ENCODE results near the gene ROBO2.

ROBO2 gene

DNA sequence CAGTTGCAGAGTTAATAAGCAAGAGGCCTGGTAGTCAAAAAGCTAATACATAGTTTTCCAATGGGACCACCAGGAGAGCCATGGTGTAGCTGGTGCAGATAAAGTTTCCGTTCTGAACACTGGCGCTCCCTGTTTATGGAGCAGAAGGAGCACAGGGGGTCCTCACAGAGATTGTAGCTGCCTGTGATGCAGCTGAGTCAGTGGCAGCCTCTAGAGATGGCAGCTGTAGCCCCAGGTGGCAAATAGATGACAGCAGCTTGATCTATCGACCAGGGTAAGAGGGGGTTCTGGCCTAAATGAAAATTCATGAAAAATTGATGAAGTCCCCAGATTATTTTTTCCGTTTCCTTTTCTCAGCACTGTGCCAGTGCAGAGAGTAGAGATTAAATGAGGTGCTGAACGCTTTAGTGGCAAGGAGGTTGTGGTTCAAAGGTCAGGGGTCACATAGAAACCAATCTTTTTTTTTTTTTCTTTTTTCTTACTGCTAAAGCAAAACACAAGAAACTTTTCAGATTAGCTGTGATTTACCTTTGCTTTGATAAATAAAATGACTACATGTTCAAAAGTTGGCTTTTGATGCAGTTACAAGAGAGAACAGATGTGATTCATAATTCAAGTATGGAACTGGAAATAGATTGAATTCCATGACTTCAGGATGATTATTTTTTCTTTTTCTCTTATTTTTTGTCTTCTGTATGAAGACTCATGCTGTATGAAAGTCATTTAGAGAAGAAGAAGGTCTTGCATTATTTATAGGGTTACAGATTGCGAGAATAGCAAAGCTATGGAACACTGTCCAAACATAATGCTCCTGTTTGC, 63.3 kb downstream of the ROBO2 start:
- peak; percentile 28 for DNase-seq (ENCODE audit: extremely low spot score)
- CTCF ChIA-PET = interaction anchor here (0.6 kb wide), 1 partner anchor 100 kb away, joined by 5 read pairs; no protein-coding TSS in a partner anchor
- TF ChIP-seq L3MBTL2 (conservative IDR thresholded peaks at IDR 0.05) (no peak), TARDBP (IDR thresholded peaks at IDR 0.05) (no peak), NFRKB (IDR thresholded peaks at IDR 0.05) (no peak), SUZ12 (IDR thresholded peaks at IDR 0.05) (no peak), ARNT (IDR thresholded peaks at IDR 0.05) (no peak)
- POLR2A ChIA-PET = interaction anchor here (1.0 kb wide), 1 partner anchor 22 kb away, joined by 3 read pairs; no protein-coding TSS in a partner anchor

DNA sequence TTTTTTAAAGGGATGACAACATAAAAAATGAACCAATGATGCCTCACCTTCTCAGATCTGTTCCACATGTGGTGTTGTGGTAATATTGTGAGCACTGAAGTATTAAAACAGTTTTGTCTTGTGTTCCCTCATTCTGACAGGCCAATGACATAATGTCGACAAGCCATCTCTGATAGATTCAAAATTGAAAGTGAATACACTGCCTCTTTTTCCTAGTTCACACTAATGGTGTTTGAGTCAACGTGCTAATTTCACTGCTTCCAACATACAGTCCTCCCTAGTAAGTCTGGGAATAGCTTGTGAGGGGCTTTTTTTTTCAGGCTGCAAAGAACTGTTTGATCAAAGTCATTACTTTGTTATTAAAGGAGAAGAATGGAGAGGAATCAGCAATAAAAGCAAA, 82.8 kb downstream of the ROBO2 start:
- TF ChIP-seq ARNT (IDR thresholded peaks at IDR 0.05) = no peak
- CTCF ChIA-PET = no interaction called here
- DNase-seq (ENCODE audit: extremely low spot score) = no peak
- POLR2A ChIA-PET = no interaction called here

DNA sequence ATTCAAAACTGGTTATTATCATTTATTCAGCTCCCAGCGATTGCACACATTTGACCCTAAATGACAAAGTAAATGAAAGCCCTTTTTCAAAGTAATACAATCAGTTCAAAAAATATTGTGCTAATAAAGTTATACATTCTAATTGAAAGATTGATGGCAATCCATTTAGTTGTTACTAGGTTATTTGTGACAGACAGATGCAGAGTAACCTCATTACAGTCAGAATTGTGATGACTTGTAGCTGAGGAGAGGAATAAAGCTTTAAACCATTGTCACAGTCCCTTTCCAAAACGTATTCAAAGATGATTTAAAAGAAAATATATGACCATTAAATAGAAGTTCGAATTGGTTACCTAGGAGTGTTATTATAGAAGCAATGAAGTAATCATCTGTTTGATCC, 86.1 kb downstream of the ROBO2 start:
- TF ChIP-seq FOXM1 (IDR thresholded peaks at IDR 0.05; ENCODE audit: borderline replicate concordance) (no peak), NFRKB (IDR thresholded peaks at IDR 0.05) (no peak), L3MBTL2 (conservative IDR thresholded peaks at IDR 0.05) (no peak), SP1 (IDR thresholded peaks at IDR 0.05) (no peak)
- TF ChIP-seq, protein P1, sequence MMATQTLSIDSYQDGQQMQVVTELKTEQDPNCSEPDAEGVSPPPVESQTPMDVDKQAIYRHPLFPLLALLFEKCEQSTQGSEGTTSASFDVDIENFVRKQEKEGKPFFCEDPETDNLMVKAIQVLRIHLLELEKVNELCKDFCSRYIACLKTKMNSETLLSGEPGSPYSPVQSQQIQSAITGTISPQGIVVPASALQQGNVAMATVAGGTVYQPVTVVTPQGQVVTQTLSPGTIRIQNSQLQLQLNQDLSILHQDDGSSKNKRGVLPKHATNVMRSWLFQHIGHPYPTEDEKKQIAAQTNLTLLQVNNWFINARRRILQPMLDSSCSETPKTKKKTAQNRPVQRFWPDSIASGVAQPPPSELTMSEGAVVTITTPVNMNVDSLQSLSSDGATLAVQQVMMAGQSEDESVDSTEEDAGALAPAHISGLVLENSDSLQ (IDR thresholded peaks at IDR 0.05) = peak; percentile 21; the same call in 1 of the 2 replicates
- POLR2A ChIA-PET = no interaction called here
- DNase-seq (ENCODE audit: extremely low spot score) = no peak
- CTCF ChIA-PET = no interaction called here

DNA sequence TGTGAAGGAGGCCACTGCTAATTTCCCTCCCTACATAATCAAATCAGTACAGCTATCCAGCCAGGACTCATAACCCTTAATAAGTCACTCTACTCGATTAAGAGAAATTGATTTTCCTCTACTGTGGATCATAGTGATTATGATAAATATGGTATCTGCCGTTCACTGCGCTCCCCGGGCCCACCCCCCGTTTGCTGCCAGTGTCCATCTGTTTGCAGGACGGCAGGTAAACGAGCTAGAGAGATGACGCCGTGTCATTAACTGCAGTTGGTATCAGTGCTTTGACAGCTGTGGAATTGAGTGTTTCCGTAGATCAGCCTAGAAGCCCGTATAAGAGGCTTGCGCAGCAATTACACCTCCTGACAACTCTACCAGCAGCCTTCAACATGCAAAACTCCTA, 94.9 kb downstream of the ROBO2 start:
- ChIA-PET POLR2A (no interaction called here), CTCF (interaction anchor here (0.5 kb wide), 1 partner anchor 1108 kb away, joined by 5 read pairs; no protein-coding TSS in a partner anchor)
- TF ChIP-seq TARDBP (IDR thresholded peaks at IDR 0.05) (no peak), SP1 (IDR thresholded peaks at IDR 0.05) (no peak), ARNT (IDR thresholded peaks at IDR 0.05) (no peak), BHLHE40 (IDR thresholded peaks at IDR 0.05; ENCODE audit: borderline replicate concordance) (no peak), ELF4 (IDR thresholded peaks at IDR 0.05) (no peak), CTBP1 (IDR thresholded peaks at IDR 0.05; ENCODE audit: borderline replicate concordance) (no peak), L3MBTL2 (conservative IDR thresholded peaks at IDR 0.05) (no peak), ZNF384 (IDR thresholded peaks at IDR 0.05) (no peak), NFRKB (IDR thresholded peaks at IDR 0.05) (no peak), SUZ12 (IDR thresholded peaks at IDR 0.05) (no peak), FOXK2 (IDR thresholded peaks at IDR 0.05) (no peak), FOXA1 (IDR thresholded peaks at IDR 0.05) (no peak), HDGF (IDR thresholded peaks at IDR 0.05; ENCODE audit: borderline replicate concordance) (no peak), LEF1 (IDR thresholded peaks at IDR 0.05; ENCODE audit: borderline replicate concordance) (no peak), FOXM1 (IDR thresholded peaks at IDR 0.05; ENCODE audit: borderline replicate concordance) (no peak)
- TF ChIP-seq, protein P1 (IDR thresholded peaks at IDR 0.05) = no peak
- no peak for DNase-seq (ENCODE audit: extremely low spot score)

DNA sequence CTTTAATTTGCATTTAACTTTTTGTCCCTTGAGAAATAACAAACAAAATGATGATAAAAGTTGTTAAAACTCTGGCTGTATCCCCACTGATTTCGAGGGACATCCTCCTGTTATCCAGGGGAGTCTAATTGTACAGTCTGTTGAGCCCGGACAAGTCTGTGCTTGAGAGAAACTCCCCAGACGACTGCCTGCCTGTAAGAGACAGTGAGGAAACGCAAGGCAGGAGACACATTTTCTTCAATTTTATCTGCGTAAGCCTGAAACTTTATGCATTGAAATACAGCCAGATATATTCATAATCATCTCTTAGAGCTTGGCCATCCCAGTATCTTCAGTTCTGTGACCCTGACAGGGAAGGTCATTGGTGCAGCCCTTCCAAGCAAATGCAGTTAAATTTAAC, 97.7 kb downstream of the ROBO2 start:
- TF ChIP-seq HDGF (IDR thresholded peaks at IDR 0.05; ENCODE audit: borderline replicate concordance) = no peak
- no peak for TF ChIP-seq ARNT (IDR thresholded peaks at IDR 0.05)
- TF ChIP-seq FOXM1 (IDR thresholded peaks at IDR 0.05; ENCODE audit: borderline replicate concordance) = no peak
- TF ChIP-seq SUZ12 (IDR thresholded peaks at IDR 0.05) = no peak
- TF ChIP-seq L3MBTL2 (conservative IDR thresholded peaks at IDR 0.05) = no peak
- TF ChIP-seq ELF4 (IDR thresholded peaks at IDR 0.05) = no peak
- TF ChIP-seq, protein P1 (IDR thresholded peaks at IDR 0.05) = no peak
- POLR2A ChIA-PET = no interaction called here
- CTCF ChIA-PET = no interaction called here
- no peak for DNase-seq (ENCODE audit: extremely low spot score)

DNA sequence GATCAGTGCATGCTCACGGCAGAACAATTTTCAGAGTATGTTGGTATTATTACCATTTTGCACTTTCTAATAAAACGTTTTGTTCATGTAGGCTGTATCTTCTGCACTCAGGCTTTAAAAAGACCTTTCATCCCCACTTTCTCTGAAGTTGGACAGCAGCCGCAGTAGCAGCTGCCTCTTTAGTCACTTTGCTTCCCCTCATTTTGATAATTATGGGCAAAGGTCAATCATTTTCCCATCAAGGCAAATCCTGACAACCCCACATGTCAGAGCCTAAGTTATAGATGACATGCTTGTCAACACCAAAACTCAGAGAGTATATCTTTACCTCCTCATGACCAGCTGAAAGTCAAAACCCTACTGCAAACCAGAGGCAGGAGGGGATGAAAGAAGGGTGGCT, 99.7 kb downstream of the ROBO2 start:
- no peak for TF ChIP-seq SP1 (IDR thresholded peaks at IDR 0.05)
- TF ChIP-seq, protein P1 (IDR thresholded peaks at IDR 0.05) = peak; percentile 57; the same call in 1 of the 2 replicates
- POLR2A ChIA-PET = no interaction called here
- CTCF ChIA-PET = no interaction called here
- DNase-seq (ENCODE audit: extremely low spot score) = no peak

DNA sequence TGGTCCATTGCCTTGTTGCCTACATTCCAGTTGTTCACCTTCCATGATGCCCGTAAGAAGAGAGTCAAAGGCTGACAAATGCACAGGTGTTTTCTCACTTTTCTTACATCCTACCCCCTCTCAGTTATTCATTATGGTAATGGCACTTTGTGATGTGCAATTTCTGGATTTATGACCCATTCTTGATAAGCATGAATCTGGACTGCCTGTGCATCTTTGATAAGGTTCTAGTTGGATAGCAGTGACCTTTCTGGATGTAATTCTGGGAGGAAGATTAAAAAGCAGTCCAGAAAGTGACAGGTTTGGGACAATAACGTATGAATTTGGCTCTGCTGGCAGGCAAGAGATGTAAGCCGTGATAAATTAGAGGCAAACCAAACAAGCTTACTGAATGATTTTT, 101.5 kb downstream of the ROBO2 start:
- TF ChIP-seq FOXM1 (IDR thresholded peaks at IDR 0.05; ENCODE audit: borderline replicate concordance) (no peak), SP1 (IDR thresholded peaks at IDR 0.05) (no peak), L3MBTL2 (conservative IDR thresholded peaks at IDR 0.05) (no peak), FOXK2 (IDR thresholded peaks at IDR 0.05) (no peak), LEF1 (IDR thresholded peaks at IDR 0.05; ENCODE audit: borderline replicate concordance) (no peak), TARDBP (IDR thresholded peaks at IDR 0.05) (no peak), BHLHE40 (IDR thresholded peaks at IDR 0.05; ENCODE audit: borderline replicate concordance) (no peak), NFRKB (IDR thresholded peaks at IDR 0.05) (no peak)
- TF ChIP-seq, protein P1 (IDR thresholded peaks at IDR 0.05) = no peak
- CTCF ChIA-PET = no interaction called here
- DNase-seq (ENCODE audit: extremely low spot score) = no peak
- POLR2A ChIA-PET = no interaction called here

All from HEK293T (cell line).